GM12892 (cell line): ENCODE results near the gene RASSF5.

Experiments used
- POLR2A ChIP-seq: IDR thresholded peaks from 2 replicates; pipeline ENCODE4 v1.6.1; 2011; ENCODE audit warnings: low read depth, low read length, control low read depth
- TAF1 ChIP-seq: IDR thresholded peaks from 2 replicates; pipeline ENCODE4 v1.6.1; 2011; ENCODE audit warnings: low read depth, mild to moderate bottlenecking, control low read depth, low read length, borderline replicate concordance

DNA sequence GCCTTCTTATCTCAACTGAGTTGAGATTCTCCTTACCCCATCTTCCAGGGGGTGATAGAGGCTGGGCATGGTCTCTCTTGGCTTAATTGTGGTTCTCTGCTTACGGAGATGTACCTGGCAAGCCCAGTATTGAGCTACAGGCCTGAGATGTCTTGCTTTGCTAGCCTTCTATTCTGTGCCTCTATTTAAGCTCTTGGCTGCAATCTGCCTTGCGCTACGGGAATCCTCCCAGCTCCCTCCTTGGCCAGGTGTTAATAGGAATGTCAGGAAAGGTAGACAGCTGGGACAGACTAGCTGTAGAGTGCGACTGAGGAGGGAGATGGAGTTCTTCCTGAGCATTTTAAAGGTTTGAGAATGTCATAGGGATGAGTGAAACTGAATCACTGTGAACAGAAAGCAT is 47.6 kb upstream of the RASSF5 start:
- TF ChIP-seq TAF1 (no peak), POLR2A (no peak)
